GM18520 (cell line): ENCODE measurements around the gene MTHFD1L.
"Not testable (repeated sequence)": the region's sequence is repeated elsewhere in the genome, so short reads cannot be mapped to it uniquely, and the experiment has no call there.

ENCODE experiments used
- ATAC-seq: cut with Tn5 transposase; IDR thresholded peaks from one replicate; pipeline ENCODE4 v1.9.1; 2021; ENCODE audit not compliant: unreplicated experiment

MTHFD1L gene

DNA sequence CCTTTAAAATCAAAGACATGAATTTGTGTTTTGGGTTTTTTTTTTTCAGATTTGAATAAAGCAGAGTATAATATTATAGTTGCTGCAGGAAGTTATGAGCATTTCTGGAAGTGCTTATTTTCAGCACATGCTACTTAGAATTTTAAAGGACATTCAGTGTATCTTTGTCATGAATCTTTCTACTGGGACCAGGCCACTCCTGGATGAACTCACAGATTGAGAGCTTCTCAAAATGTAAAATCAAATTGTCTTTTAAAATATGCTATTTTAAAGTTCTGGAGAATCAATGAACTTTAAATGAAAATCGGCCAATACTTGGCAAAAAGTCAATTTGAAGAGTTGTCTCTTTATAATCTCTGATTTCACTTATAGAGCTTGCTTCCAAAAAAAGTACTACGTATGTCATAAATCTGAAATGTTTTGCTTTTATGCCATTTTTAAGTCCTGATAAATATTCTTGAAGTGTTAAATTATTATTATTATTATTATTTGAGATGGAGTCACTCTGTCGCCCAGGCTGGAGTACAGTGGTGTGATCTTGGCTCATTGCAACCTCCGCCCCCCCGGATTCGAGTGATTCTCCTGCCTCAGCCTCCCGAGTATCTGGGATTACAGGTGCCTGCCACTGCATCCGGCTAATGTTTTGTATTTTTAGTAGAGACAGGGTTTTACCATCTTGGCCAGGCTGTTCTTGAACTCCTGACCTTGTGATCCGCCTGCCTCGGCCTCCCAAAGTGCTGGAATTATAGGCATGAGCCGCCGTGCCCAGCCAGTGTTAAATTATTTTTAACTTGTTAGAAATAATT lies 198.5 kb downstream of the MTHFD1L start:
- ATAC-seq, result no peak

DNA sequence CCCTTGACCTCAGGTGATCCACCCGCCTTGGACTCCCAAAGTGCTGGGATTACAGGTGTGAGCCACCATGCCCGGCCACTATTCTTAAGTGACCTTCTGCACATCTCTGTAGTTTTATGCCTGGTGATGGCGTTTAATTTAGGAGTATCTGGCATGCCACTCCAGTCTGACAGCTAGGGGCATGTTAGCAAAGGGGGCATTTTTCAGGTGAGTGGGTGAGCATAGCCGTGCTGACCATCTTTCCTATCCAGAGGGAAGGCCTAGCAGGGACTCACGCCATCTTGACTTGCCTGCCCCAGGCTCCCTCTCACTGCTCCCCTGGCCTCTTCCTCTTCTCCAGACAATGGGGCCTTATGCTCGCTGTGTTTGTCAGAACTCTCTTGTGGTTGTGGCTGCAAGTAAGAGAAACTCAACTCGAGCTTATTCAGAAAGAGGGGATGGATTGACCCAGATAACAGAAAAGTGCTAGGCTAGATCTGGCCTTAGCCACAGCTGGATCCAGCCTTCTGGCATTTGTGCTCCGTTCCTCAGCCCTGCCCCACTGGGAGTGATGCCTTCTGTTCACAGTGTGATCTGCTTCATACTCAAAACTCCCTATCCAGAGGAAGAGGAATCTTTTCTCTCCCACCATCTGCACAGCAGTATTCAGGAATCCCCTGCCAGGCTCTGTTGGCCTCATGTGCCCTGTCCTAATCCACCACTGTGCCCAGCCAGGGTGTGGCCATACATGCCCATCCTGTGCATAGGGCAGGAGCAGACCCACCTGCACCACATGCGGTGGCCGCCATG lies 199.7 kb downstream of the MTHFD1L start:
- no peak for ATAC-seq

- no peak for ATAC-seq
Measured at GRCh38 chr6:151067684-151068596, 202.4 kb downstream of the MTHFD1L start.

- ATAC-seq, result no peak
Measured at GRCh38 chr6:151068761-151069312, 203.3 kb downstream of the MTHFD1L start.

DNA sequence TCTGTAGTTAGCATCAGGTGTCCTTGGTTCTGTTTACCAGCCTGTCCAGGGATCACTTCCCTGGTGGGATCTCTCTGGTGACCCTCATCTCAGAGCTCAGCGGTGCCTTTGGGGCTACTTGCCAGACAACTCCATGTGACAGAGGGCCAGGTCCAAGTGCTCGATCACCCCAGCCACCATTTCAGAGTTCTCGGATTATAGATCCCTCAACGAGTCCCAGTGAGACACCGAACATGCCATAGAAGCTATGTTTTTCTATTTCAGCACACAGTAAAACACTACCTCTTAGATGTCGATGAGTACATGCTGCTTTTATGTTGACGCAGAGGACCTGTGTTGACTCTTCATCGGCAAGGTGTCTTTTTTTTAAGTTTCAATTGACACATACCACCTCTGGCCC lies 204.1 kb downstream of the MTHFD1L start:
- no peak for ATAC-seq

GRCh38 chr6:151070631-151071051 lies 205.1 kb downstream of the MTHFD1L start:
- no peak for ATAC-seq

GRCh38 chr6:151071295-151071694 lies 205.8 kb downstream of the MTHFD1L start:
- ATAC-seq, result no peak

GRCh38 chr6:151073146-151073545 lies 207.6 kb downstream of the MTHFD1L start:
- no peak for ATAC-seq

- no peak for ATAC-seq
Measured at GRCh38 chr6:151073701-151074100, 208.2 kb downstream of the MTHFD1L start.

DNA sequence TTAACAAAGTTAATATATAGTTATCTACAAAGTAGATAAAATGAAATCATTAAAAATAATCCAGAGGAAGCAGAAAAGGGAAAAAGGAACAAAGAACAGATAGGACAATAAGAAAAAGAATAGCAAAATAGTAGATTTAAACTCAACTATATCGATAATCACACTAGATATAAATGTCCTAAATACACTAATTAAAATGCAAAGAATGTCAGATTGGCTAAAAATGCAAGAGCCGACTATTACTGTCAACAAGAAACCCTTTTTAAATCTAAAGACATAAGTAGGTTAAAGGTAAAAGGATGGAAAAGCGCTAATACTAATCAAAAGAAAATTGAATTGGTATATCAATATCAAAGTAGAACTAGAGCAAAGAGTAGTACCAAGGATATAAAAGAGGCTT lies 209.5 kb downstream of the MTHFD1L start:
- ATAC-seq, result no peak

- ATAC-seq, result no peak
Measured at GRCh38 chr6:151075527-151075926, 210.0 kb downstream of the MTHFD1L start.

DNA sequence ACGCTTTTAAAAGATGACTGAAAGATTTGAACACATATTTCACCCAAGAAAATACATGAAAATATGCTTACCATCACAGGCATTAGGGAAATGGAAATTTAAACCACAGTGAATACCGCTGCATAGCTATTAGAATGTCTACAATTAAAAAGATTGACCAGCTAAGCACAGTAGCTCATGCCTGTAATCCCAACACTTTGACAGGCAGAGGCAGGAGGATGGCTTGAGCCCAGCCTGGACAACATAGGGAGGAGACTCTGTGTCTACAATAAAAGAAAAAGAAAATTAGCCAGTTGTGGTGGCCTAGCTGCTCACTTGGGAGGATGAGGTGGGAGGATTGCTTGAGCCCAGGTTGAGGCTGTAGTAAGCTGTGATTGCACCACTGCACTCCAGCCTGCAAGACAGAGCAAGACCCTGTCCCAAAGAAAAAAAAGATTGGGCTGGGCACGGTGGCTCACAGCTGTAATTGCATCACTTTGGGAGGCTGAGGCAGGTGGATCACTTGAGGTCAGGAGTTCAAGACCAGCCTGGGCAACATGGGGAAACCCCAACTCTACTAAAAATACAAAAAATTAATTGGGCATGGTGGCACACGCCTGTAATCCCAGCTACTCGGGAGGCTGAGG lies 210.5 kb downstream of the MTHFD1L start:
- no peak for ATAC-seq

- ATAC-seq, result no peak
Measured at GRCh38 chr6:151078655-151079054, 213.2 kb downstream of the MTHFD1L start.

DNA sequence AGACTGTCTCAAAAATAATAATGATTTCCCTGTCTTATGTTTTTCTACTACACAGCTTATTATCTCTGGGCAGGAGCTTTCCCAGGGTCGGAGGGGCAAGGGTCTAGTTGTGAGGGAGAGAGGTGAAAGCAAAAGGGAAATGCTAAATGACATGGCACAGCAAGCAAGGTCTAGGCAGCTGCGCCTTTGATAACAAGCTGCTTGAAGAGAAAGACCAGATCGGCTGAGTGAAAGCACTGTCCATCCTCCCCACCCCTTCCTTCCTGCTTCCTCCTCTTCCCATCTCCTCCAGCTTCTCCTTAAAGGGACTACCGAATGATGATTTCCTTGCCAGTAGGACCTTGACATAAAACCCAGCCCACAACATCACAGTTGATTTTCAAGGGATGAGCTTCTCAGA lies 216.2 kb downstream of the MTHFD1L start:
- no peak for ATAC-seq

GRCh38 chr6:151082079-151082478 lies 216.6 kb downstream of the MTHFD1L start:
- no peak for ATAC-seq

DNA sequence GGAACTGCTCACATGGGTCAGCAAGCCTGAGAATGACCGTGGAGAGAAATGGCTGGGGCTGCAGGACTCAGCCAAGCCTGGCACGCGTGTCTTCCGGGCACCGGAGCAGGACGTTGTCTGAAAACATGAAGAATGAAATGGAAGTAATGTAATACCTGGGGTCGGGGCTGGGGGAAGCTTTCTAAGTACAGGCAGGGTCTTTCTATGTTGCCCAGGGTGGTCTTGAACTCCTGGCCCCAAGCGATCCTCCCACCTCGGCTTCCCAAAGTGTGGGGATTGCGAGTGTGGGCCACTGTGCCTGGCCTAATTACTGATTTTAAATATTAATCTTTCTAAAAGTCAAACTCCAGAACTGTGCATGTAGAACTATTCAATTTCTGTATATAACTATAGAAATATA lies 218.8 kb downstream of the MTHFD1L start:
- no peak for ATAC-seq

- ATAC-seq, result not testable (repeated sequence)
Measured at GRCh38 chr6:151087055-151087454, 221.6 kb downstream of the MTHFD1L start.

- no peak for ATAC-seq
Measured at GRCh38 chr6:151087861-151088598, 222.5 kb downstream of the MTHFD1L start.

DNA sequence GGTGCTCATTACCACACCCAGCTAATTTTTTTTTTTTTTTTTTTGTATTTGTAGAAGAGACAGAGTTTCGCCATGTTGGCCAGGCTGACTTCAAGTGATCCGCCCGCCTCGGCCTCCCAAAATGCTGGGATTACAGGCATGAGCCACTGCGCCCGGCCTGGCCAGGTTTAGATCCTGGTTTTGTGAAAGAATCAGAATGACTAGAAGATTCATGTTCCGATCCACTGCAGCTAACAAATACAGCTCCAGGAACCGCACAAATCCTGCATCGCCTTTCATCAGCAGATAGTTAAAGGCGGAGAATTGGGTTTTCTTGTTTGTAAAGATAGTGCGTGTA lies 223.1 kb downstream of the MTHFD1L start:
- ATAC-seq, result no peak

GRCh38 chr6:151088963-151089362 lies 223.5 kb downstream of the MTHFD1L start:
- no peak for ATAC-seq
